Endothelial cell of umbilical vein (primary cell): ENCODE measurements around the gene ANGEL2.

Experiments used
- EZH2 ChIP-seq: IDR thresholded peaks from 2 replicates; pipeline ENCODE4 v1.6.1; 2012; ENCODE audit warnings: borderline replicate concordance, low read depth, mild to moderate bottlenecking, moderate library complexity, low read length, inconsistent platforms; ENCODE audit not compliant: severe bottlenecking
- POLR2A ChIP-seq: IDR thresholded peaks from 2 replicates; pipeline ENCODE4 v1.6.1; 2012; ENCODE audit warnings: low read depth, mild to moderate bottlenecking, control low read depth, low read length
- POLR2AphosphoS5 ChIP-seq: IDR thresholded peaks from 2 replicates; pipeline ENCODE4 v1.6.1; 2012; ENCODE audit warnings: low read depth, mild to moderate bottlenecking, control low read depth, low read length, moderate library complexity; ENCODE audit not compliant: insufficient read depth
- TF ChIP-seq, protein P1 (sequence below), 2 donors: IDR thresholded peaks; 1 replicate in 1 of 2; 2 replicates in 1 of 2; pipeline ENCODE4 v1.5.1; 2011; ENCODE audit warnings: low read length in 2 of 2, mild to moderate bottlenecking in 2 of 2, moderate library complexity in 2 of 2, control low read depth in 1 of 2, inconsistent platforms in 1 of 2, low read depth in 1 of 2; ENCODE audit not compliant: insufficient read depth in 1 of 2; ENCODE audit errors: extremely low read depth in 1 of 2
- TF ChIP-seq, protein P2 (sequence below): IDR thresholded peaks from 2 replicates; pipeline ENCODE4 v1.6.1; 2011; ENCODE audit not compliant: insufficient read depth, insufficient read length

DNA sequence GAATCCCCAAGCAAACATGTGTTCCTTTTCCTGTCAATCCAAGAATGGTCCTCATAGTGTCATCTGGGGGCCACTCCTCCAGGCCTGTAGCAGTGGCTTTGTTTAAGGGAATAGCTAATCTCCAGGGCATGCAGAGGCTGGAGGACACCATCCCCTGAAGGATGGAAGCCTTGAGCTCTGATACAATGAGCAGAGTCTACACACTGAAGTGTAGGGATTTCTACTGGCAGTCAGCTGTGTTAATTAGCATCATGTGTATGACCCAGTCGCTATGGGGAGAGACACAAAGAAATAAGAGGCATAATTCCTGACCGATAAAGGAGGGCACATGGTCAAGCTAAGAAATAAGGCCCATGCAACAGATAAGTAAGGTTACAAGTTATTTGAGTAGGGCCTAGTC lies 29.1 kb downstream of the ANGEL2 start:
- TF ChIP-seq, protein P1, sequence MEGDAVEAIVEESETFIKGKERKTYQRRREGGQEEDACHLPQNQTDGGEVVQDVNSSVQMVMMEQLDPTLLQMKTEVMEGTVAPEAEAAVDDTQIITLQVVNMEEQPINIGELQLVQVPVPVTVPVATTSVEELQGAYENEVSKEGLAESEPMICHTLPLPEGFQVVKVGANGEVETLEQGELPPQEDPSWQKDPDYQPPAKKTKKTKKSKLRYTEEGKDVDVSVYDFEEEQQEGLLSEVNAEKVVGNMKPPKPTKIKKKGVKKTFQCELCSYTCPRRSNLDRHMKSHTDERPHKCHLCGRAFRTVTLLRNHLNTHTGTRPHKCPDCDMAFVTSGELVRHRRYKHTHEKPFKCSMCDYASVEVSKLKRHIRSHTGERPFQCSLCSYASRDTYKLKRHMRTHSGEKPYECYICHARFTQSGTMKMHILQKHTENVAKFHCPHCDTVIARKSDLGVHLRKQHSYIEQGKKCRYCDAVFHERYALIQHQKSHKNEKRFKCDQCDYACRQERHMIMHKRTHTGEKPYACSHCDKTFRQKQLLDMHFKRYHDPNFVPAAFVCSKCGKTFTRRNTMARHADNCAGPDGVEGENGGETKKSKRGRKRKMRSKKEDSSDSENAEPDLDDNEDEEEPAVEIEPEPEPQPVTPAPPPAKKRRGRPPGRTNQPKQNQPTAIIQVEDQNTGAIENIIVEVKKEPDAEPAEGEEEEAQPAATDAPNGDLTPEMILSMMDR (IDR thresholded peaks at IDR 0.05; ENCODE audit: extremely low read depth in 1 of 2, insufficient read depth in 1 of 2, low read depth in 1 of 2, low read length in 2 of 2) = no peak
- TF ChIP-seq, protein P2, sequence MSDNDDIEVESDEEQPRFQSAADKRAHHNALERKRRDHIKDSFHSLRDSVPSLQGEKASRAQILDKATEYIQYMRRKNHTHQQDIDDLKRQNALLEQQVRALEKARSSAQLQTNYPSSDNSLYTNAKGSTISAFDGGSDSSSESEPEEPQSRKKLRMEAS = no peak
- no peak for TF ChIP-seq POLR2A
- TF ChIP-seq POLR2AphosphoS5 = no peak
- no peak for TF ChIP-seq EZH2
